ENCODE data around the gene DCX. TPM values are rescaled to one million over a fixed set of nuclear protein-coding genes. Genes with fewer than 3 reads are reported as not detected.

Gene DCX
- 5.2 TPM for polyA plus RNA-seq (2013, experiment 1 of 4)
- 4.9 TPM for polyA plus RNA-seq (2013, experiment 2 of 4)
- polyA plus RNA-seq (2013, experiment 3 of 4), result 6.2 TPM
- 8.0 TPM for polyA plus RNA-seq (2013, experiment 4 of 4)

DNA sequence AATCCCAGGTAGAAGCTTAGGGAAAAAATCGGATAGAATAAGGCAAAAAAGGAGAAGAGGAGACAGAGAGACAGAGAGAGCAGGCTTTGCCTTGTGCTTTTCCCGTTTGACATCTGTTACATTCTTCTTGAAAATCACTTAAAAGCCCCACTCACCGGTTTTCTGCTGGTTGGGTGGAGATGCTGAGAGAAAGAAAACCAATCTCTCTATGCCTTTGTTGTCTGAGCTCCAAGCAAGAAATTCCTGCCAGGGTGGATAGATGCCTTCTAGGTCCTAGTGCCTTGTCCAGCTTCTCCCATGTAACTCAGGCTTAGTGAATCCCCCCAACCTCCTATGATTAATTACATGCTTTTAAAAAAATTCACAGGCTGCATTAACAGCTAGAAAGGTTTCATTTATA is at the start of gene DCX:
Gene DCX (minus strand): TSS at position 210 of the 400 bp plus-strand sequence. CDS start 1,794 bp downstream, outside the sequence.
- Histone ChIP-seq H3K36me3 (ENCODE audit: control insufficient read depth, insufficient read depth, low read length) (no peaks in the 10 kb centered on the region), H3K4me1 (ENCODE audit: control insufficient read depth, insufficient read depth, low read length) (no peaks in the 10 kb centered on the region), H3K9me3 (ENCODE audit: control insufficient read depth, low read length) (no peaks in the 10 kb centered on the region), H3K27me3 (ENCODE audit: control insufficient read depth, insufficient read depth, low read length, poor library complexity, severe bottlenecking) (no peaks in the 10 kb centered on the region), H3K4me3 (ENCODE audit: insufficient read depth, low read depth, low read length) (peak within 1 kb of the TSS; percentile 20), H3K27ac (ENCODE audit: insufficient read depth, low read depth, low read length, poor library complexity, severe bottlenecking) (peak within 1 kb of the TSS; percentile 60)
- WGBS, 2 experiments, result 0 to 2% methylated on average over 2 to 3 of the region's 3 CpGs

DNA sequence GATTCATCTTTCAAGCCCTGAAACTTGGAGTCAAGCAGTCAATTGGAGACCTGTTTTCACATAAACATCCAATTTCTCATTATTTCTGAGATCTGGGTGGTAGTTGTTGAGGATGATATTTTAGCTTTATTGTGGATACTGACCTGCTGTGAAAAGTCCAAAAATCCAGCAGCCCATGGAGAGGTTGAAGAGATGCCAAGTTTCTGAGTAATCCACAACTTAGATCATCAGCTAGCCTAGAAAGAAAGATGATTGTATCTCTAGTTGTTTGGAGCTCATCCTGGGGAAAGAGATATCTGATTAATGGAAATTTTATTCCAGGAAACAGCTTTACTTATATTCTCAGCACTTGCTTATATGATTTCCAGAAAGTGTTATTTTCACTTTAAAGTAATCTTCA is 48.6 kb upstream of the DCX start:
- H3K4me1 ChIP-seq (ENCODE audit: control insufficient read depth, insufficient read depth, low read length), result no peaks in the 10 kb centered on the region

DNA sequence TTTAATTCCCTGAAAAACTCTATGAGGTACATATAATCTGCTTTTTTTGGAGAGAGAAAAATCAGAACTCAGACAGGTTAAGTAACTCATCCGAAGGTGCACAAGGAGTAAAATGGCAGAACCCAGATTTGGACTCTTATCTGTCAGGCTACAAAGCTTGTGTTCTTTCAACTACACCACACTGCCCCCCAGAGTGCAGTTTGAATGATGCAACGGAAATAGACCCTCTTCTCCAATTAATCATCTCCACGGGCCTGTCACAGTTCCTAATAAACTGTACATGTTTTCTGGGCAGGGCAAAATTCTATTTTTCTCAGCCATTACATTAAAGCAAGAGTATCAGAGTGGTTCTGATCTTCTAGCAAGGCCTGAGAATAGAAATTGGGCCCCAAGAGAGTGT is 35.3 kb upstream of the DCX start:
- 45 to 48% methylated on average over 3 of the region's 3 CpGs for WGBS, 2 experiments

More for the DNA sequence above, 48.6 kb upstream of the DCX start:
- Histone ChIP-seq H3K4me3 (ENCODE audit: insufficient read depth, low read depth, low read length) (no peak overlapping the region), H3K36me3 (ENCODE audit: control insufficient read depth, insufficient read depth, low read length) (no peaks in the 10 kb centered on the region), H3K27ac (ENCODE audit: insufficient read depth, low read depth, low read length, poor library complexity, severe bottlenecking) (no peak overlapping the region), H3K9me3 (ENCODE audit: control insufficient read depth, low read length) (no peaks in the 10 kb centered on the region), H3K27me3 (ENCODE audit: control insufficient read depth, insufficient read depth, low read length, poor library complexity, severe bottlenecking) (no peaks in the 10 kb centered on the region)

DNA sequence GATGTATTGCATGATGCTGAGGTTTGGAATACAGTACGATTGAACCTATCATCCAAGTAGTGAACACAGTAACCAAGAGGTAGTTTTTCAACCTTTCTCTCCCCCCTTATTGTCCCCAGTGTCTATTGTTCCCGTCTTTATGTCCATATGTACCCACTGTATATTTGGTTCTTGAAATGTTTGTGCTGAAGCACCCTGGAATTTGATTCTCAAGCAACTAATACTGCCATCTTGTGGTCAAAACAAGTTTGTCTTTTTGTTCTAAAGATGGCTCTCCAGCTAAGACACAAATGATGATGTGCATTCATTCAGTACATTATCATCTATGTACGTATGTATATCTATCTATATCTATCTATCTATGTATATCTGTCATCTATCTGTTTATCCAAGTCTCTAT is 33.5 kb upstream of the DCX start:
- no peak overlapping the region for H3K27ac ChIP-seq (ENCODE audit: insufficient read depth, low read depth, low read length, poor library complexity, severe bottlenecking)
- H3K36me3 ChIP-seq (ENCODE audit: control insufficient read depth, insufficient read depth, low read length), result no peaks in the 10 kb centered on the region
- H3K4me1 ChIP-seq (ENCODE audit: control insufficient read depth, insufficient read depth, low read length), result no peaks in the 10 kb centered on the region
- no peaks in the 10 kb centered on the region for H3K9me3 ChIP-seq (ENCODE audit: control insufficient read depth, low read length)
- H3K27me3 ChIP-seq (ENCODE audit: control insufficient read depth, insufficient read depth, low read length, poor library complexity, severe bottlenecking), result no peaks in the 10 kb centered on the region
- WGBS, 2 experiments, result 20 to 100% methylated on average over 1 of the region's 3 CpGs
- H3K4me3 ChIP-seq (ENCODE audit: insufficient read depth, low read depth, low read length), result no peak overlapping the region

More for the DNA sequence above, 35.3 kb upstream of the DCX start:
- Histone ChIP-seq H3K27ac (ENCODE audit: insufficient read depth, low read depth, low read length, poor library complexity, severe bottlenecking) (no peak overlapping the region), H3K36me3 (ENCODE audit: control insufficient read depth, insufficient read depth, low read length) (no peaks in the 10 kb centered on the region), H3K9me3 (ENCODE audit: control insufficient read depth, low read length) (no peaks in the 10 kb centered on the region), H3K4me3 (ENCODE audit: insufficient read depth, low read depth, low read length) (no peak overlapping the region), H3K4me1 (ENCODE audit: control insufficient read depth, insufficient read depth, low read length) (no peaks in the 10 kb centered on the region), H3K27me3 (ENCODE audit: control insufficient read depth, insufficient read depth, low read length, poor library complexity, severe bottlenecking) (no peaks in the 10 kb centered on the region)

DNA sequence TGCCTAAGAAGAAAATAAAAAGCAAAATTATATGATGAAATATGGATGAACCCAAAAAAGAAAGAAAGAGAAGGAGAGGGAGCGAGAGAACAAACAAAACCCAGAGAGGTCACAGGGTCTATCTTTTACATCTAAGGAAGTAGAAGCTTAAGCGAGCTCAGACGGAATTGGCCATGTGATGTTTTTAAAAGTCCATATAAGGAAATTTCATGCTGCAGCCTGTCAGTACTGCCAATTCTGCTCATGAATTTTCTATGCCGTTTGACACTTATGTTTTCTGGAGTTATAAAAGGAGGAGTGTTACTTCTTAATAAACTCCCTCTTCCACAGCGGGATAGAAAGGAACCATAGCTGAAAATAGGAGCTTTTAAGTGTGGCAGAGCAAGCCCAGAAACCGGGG is 32.9 kb upstream of the DCX start:
- no peaks in the 10 kb centered on the region for H3K4me1 ChIP-seq (ENCODE audit: control insufficient read depth, insufficient read depth, low read length)
- 83 to 87% methylated on average over 4 to 5 of the region's 6 CpGs for WGBS, 2 experiments
- H3K27ac ChIP-seq (ENCODE audit: insufficient read depth, low read depth, low read length, poor library complexity, severe bottlenecking), result no peak overlapping the region
- H3K27me3 ChIP-seq (ENCODE audit: control insufficient read depth, insufficient read depth, low read length, poor library complexity, severe bottlenecking), result no peaks in the 10 kb centered on the region
- no peaks in the 10 kb centered on the region for H3K9me3 ChIP-seq (ENCODE audit: control insufficient read depth, low read length)
- no peaks in the 10 kb centered on the region for H3K36me3 ChIP-seq (ENCODE audit: control insufficient read depth, insufficient read depth, low read length)
- no peak overlapping the region for H3K4me3 ChIP-seq (ENCODE audit: insufficient read depth, low read depth, low read length)

DNA sequence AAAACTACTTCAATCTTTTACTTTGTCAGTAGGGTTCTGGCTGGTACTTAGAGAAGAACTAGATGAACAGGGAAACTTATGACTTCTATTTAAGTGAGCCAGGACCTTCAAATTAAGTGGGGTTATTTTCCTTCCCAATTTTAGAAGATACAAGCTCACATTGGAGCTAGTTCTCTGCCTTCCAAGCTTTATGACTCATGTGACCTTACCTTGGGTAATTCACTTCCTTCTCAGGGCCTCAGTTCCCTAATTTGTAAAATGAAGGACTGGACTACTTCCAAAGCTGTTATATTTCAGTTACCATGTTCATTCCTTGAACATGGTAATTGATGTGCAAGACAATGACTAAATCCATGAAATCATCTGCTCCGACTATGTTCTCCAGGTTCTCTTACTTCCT is 32.0 kb upstream of the DCX start:
- H3K27me3 ChIP-seq (ENCODE audit: control insufficient read depth, insufficient read depth, low read length, poor library complexity, severe bottlenecking), result no peaks in the 10 kb centered on the region
- H3K4me1 ChIP-seq (ENCODE audit: control insufficient read depth, insufficient read depth, low read length), result no peaks in the 10 kb centered on the region
- H3K27ac ChIP-seq (ENCODE audit: insufficient read depth, low read depth, low read length, poor library complexity, severe bottlenecking), result no peak overlapping the region
- 94 to 100% methylated on average over 1 of the region's 1 CpG for WGBS, 2 experiments
- H3K36me3 ChIP-seq (ENCODE audit: control insufficient read depth, insufficient read depth, low read length), result no peaks in the 10 kb centered on the region
- H3K9me3 ChIP-seq (ENCODE audit: control insufficient read depth, low read length), result no peaks in the 10 kb centered on the region
- H3K4me3 ChIP-seq (ENCODE audit: insufficient read depth, low read depth, low read length), result no peak overlapping the region

DNA sequence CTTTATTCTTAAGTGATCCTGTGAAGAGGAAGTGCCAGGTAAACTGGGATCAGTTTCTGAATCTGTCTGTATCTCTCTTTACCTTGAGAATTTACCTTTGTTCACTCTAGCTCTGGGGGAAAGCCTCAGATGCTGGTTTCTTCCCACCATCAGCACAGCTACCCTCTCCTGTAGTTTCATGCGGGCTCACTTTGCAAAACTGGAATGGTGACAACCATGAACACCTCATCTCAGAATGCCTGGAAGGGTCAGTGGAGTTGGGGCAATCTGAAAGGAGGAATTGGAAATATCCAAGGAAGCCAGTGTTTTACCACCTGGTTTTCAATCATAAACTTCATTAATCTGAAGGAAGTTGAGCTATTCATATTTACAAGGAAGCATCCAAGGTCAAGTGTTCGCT is 30.8 kb upstream of the DCX start:
- H3K36me3 ChIP-seq (ENCODE audit: control insufficient read depth, insufficient read depth, low read length), result no peaks in the 10 kb centered on the region
- no peak overlapping the region for H3K27ac ChIP-seq (ENCODE audit: insufficient read depth, low read depth, low read length, poor library complexity, severe bottlenecking)
- no peak overlapping the region for H3K4me3 ChIP-seq (ENCODE audit: insufficient read depth, low read depth, low read length)
- WGBS, 2 experiments, result 94 to 100% methylated on average over 1 to 2 of the region's 2 CpGs
- no peaks in the 10 kb centered on the region for H3K27me3 ChIP-seq (ENCODE audit: control insufficient read depth, insufficient read depth, low read length, poor library complexity, severe bottlenecking)
- H3K4me1 ChIP-seq (ENCODE audit: control insufficient read depth, insufficient read depth, low read length), result no peaks in the 10 kb centered on the region
- H3K9me3 ChIP-seq (ENCODE audit: control insufficient read depth, low read length), result no peaks in the 10 kb centered on the region

DNA sequence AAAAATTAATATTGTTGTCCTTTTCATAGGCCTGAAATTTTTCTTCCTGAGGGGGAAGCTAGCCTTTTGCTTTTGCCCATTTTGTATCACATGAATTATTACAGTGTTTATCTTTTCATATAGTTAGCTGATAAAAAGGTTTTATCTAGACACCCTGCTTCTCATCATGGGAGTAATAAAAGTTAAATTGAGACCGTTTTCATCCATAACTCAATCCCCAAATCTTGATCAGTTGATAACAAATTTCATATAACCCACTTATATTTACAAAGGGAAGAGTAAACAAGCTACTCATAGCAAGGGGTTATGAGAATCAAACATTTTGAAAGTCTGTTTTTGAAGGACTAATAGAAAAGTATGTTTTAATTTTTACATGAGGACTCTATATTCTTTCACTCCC is 23.5 kb upstream of the DCX start:
- Histone ChIP-seq H3K4me3 (ENCODE audit: insufficient read depth, low read depth, low read length) (no peak overlapping the region), H3K36me3 (ENCODE audit: control insufficient read depth, insufficient read depth, low read length) (no peaks in the 10 kb centered on the region), H3K27me3 (ENCODE audit: control insufficient read depth, insufficient read depth, low read length, poor library complexity, severe bottlenecking) (no peaks in the 10 kb centered on the region), H3K27ac (ENCODE audit: insufficient read depth, low read depth, low read length, poor library complexity, severe bottlenecking) (no peak overlapping the region), H3K4me1 (ENCODE audit: control insufficient read depth, insufficient read depth, low read length) (no peaks in the 10 kb centered on the region), H3K9me3 (ENCODE audit: control insufficient read depth, low read length) (no peaks in the 10 kb centered on the region)
- no CpG with 5 or more reads among the region's 1 CpG for WGBS, 2 experiments

DNA sequence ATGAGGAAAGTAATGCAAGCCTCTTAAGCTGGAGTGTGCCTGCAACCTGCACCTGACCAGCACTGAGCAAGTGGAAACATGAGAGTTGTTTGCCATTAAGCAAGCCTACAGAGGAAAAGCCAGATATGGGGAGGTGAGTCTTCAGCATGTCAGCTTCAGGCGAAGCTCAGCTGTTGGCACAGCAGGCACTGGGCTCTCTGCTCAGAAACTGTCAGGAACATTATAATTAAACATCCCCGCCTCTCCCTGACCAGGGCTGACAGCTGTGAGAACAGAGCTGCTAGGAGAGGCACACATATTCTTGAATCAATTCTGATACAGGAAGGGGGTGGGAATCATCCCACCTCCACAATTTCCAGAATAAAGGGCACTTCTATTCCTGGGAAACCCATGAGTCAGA is 19.0 kb upstream of the DCX start:
- no peaks in the 10 kb centered on the region for H3K27me3 ChIP-seq (ENCODE audit: control insufficient read depth, insufficient read depth, low read length, poor library complexity, severe bottlenecking)
- no peaks in the 10 kb centered on the region for H3K9me3 ChIP-seq (ENCODE audit: control insufficient read depth, low read length)
- WGBS, 2 experiments, result 88% methylated on average over 2 of the region's 2 CpGs; no CpG with 5 or more reads in 1 of the 2 experiments
- H3K27ac ChIP-seq (ENCODE audit: insufficient read depth, low read depth, low read length, poor library complexity, severe bottlenecking), result no peak overlapping the region
- H3K36me3 ChIP-seq (ENCODE audit: control insufficient read depth, insufficient read depth, low read length), result no peaks in the 10 kb centered on the region
- H3K4me1 ChIP-seq (ENCODE audit: control insufficient read depth, insufficient read depth, low read length), result no peaks in the 10 kb centered on the region
- H3K4me3 ChIP-seq (ENCODE audit: insufficient read depth, low read depth, low read length), result no peak overlapping the region

DNA sequence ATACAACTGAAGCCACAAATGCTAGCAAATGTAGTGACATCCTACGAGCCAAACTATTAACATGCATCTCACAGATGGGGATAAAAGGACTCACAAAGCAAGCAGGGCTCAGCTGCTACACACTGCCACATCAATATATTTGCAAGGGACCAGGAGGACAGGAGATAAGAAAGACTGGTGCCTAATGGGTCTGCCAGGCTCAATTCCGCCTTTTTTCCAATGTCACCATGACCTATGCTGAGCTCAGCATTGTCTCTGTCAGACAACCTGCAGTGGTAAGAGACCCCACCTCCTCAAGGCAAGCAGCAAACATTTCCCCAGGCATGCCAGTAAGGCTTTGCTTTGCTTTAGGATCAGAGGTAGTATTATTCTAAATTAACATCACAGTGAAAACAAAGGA is 435 bp downstream of the DCX start:
- Histone ChIP-seq H3K4me1 (ENCODE audit: control insufficient read depth, insufficient read depth, low read length) (no peaks in the 10 kb centered on the region), H3K36me3 (ENCODE audit: control insufficient read depth, insufficient read depth, low read length) (no peaks in the 10 kb centered on the region), H3K27ac (ENCODE audit: insufficient read depth, low read depth, low read length, poor library complexity, severe bottlenecking) (peak overlapping the region; percentile 60), H3K9me3 (ENCODE audit: control insufficient read depth, low read length) (no peaks in the 10 kb centered on the region), H3K4me3 (ENCODE audit: insufficient read depth, low read depth, low read length) (peak overlapping the region; percentile 20), H3K27me3 (ENCODE audit: control insufficient read depth, insufficient read depth, low read length, poor library complexity, severe bottlenecking) (no peaks in the 10 kb centered on the region)
- WGBS, 2 experiments, result 18 to 28% methylated on average over 2 of the region's 2 CpGs

DNA sequence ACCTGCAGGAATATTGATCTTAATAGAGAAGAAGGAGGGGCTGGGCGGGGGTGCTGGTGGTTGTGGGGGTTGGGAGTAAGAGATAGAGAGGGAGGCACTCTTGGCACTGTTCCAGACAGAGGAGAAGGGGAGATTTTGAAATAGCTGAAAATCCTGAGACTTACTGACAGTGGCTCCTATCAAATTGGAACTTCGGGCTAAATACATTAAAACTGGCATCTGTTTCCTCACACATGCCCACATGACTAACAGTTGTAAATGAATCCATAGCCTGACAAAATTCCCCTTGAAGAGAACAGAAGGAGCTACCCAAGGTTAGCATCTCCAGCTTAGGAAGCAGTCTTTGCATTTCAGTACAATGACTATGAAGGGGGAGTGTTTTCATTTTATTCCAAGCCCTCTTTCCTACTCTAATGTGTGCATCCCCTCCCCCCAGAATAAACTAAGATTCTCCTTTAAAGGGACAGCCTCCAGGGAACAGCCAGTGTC is 1.4 kb downstream of the DCX start:
- H3K27ac ChIP-seq (ENCODE audit: insufficient read depth, low read depth, low read length, poor library complexity, severe bottlenecking), result no peak overlapping the region
- no peak overlapping the region for H3K4me3 ChIP-seq (ENCODE audit: insufficient read depth, low read depth, low read length)
- H3K9me3 ChIP-seq (ENCODE audit: control insufficient read depth, low read length), result no peaks in the 10 kb centered on the region
- H3K4me1 ChIP-seq (ENCODE audit: control insufficient read depth, insufficient read depth, low read length), result no peaks in the 10 kb centered on the region
- no peaks in the 10 kb centered on the region for H3K27me3 ChIP-seq (ENCODE audit: control insufficient read depth, insufficient read depth, low read length, poor library complexity, severe bottlenecking)
- no peaks in the 10 kb centered on the region for H3K36me3 ChIP-seq (ENCODE audit: control insufficient read depth, insufficient read depth, low read length)
- WGBS, 2 experiments, result 57 to 64% methylated on average over 2 of the region's 2 CpGs

All from ectodermal cell (in vitro differentiated cells).